ENCODE results near the gene FBXW11.

GRCh38 chr5:171945476-171945875 lies 61.0 kb downstream of the FBXW11 start:
- no peak for TF ChIP-seq CTCF (IDR thresholded peaks at IDR 0.05)
- no peak for TF ChIP-seq POLR2A (IDR thresholded peaks at IDR 0.05)
- TF ChIP-seq EP300 (IDR thresholded peaks at IDR 0.05) = no peak
